Measurements from ENCODE around the gene GPR87. TPM values are rescaled to one million over a fixed set of nuclear protein-coding genes. Genes with fewer than 3 reads are reported as not detected.

The GPR87 gene
- total RNA-seq, 1 donor from 2014 or later = not detected

DNA sequence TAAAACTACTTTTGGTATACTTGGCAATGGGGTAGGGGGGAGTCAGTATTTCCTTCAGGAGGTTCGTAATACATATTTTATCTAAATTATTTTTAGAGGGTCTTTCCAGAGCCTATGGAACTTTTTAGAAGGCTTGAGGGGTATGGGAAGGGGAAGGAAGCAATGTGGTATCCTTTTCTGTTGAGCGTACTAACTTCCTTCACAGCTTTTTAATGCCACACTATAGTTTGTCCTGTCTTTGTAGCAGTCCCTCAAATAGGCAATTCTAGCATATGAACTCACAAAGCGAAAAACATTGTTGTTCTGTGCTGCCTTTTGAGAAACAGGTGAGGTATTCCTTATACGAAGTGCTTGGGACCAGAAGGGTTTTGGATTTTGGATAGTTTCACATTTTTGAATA, 35.0 kb upstream of the GPR87 start:
- no peak overlapping the region for H3K27ac Mint-ChIP-seq (ENCODE audit: unreplicated experiment)

DNA sequence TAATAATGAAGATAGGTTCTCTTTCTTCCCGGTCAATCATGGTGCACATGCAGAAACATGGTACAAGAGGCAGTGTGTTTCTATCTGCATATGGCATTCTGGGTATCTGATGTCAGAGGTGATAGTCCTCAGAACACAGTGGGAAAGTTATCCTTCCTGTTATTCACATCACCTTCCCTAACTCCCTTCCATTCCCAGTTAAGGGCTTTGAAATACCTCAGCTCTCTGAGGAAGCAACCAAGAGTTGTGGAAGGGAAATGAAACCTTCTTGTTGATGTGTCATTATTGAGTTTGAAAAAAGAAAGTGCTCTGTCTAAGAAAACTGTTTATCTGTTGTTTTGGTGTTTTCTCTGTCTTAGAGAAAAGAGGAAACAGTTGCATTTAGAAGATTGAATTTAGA, 34.6 kb upstream of the GPR87 start:
- Mint-ChIP-seq H3K36me3 (ENCODE audit: unreplicated experiment) (no peaks in the 10 kb centered on the region), H3K27me3 (ENCODE audit: unreplicated experiment) (no peaks in the 10 kb centered on the region), H3K4me1 (ENCODE audit: unreplicated experiment) (no peaks in the 10 kb centered on the region), H3K27ac (ENCODE audit: unreplicated experiment) (no peak overlapping the region), H3K9me3 (ENCODE audit: unreplicated experiment) (no peaks in the 10 kb centered on the region), H3K4me3 (ENCODE audit: unreplicated experiment) (no peak overlapping the region)
- no peak for DNase-seq (ENCODE audit: extremely low spot score, unreplicated experiment)
- TF ChIP-seq, protein P1, sequence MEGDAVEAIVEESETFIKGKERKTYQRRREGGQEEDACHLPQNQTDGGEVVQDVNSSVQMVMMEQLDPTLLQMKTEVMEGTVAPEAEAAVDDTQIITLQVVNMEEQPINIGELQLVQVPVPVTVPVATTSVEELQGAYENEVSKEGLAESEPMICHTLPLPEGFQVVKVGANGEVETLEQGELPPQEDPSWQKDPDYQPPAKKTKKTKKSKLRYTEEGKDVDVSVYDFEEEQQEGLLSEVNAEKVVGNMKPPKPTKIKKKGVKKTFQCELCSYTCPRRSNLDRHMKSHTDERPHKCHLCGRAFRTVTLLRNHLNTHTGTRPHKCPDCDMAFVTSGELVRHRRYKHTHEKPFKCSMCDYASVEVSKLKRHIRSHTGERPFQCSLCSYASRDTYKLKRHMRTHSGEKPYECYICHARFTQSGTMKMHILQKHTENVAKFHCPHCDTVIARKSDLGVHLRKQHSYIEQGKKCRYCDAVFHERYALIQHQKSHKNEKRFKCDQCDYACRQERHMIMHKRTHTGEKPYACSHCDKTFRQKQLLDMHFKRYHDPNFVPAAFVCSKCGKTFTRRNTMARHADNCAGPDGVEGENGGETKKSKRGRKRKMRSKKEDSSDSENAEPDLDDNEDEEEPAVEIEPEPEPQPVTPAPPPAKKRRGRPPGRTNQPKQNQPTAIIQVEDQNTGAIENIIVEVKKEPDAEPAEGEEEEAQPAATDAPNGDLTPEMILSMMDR (IDR thresholded peaks at IDR 0.05) = no peak

More for the DNA sequence above, 35.0 kb upstream of the GPR87 start:
- Mint-ChIP-seq H3K4me1 (ENCODE audit: unreplicated experiment) (no peaks in the 10 kb centered on the region), H3K9me3 (ENCODE audit: unreplicated experiment) (no peaks in the 10 kb centered on the region), H3K36me3 (ENCODE audit: unreplicated experiment) (no peaks in the 10 kb centered on the region), H3K4me3 (ENCODE audit: unreplicated experiment) (no peak overlapping the region), H3K27me3 (ENCODE audit: unreplicated experiment) (no peaks in the 10 kb centered on the region)
- DNase-seq (ENCODE audit: extremely low spot score, unreplicated experiment) = no peak
- TF ChIP-seq, protein P1 (IDR thresholded peaks at IDR 0.05) = no peak

DNA sequence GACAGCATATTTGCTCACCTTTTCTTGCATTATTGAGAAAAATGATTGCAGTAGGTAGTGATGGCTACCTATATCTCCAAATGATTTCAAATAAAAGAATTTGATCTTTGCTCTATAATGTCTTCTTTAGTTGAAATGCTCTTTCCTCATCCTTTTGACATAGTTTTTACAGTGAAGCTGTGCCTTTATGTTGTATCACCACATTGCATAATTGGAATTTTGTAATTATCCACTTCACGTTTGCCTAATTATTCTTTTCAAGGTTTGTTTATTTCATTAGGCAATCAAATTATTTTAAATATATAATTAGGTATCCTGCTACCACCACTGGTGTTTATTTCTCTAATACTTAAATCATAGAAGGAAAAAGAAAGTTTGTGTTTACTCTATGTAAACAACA, 34.0 kb upstream of the GPR87 start:
- TF ChIP-seq, protein P1 (IDR thresholded peaks at IDR 0.05) = no peak
- no peak overlapping the region for H3K27ac Mint-ChIP-seq (ENCODE audit: unreplicated experiment)
- peaks cover 4% of the 10 kb centered on the region for H3K4me1 Mint-ChIP-seq (ENCODE audit: unreplicated experiment)
- H3K4me3 Mint-ChIP-seq (ENCODE audit: unreplicated experiment) = no peak overlapping the region
- no peaks in the 10 kb centered on the region for H3K36me3 Mint-ChIP-seq (ENCODE audit: unreplicated experiment)
- no peaks in the 10 kb centered on the region for H3K27me3 Mint-ChIP-seq (ENCODE audit: unreplicated experiment)
- H3K9me3 Mint-ChIP-seq (ENCODE audit: unreplicated experiment) = no peaks in the 10 kb centered on the region
- DNase-seq (ENCODE audit: extremely low spot score, unreplicated experiment) = no peak

DNA sequence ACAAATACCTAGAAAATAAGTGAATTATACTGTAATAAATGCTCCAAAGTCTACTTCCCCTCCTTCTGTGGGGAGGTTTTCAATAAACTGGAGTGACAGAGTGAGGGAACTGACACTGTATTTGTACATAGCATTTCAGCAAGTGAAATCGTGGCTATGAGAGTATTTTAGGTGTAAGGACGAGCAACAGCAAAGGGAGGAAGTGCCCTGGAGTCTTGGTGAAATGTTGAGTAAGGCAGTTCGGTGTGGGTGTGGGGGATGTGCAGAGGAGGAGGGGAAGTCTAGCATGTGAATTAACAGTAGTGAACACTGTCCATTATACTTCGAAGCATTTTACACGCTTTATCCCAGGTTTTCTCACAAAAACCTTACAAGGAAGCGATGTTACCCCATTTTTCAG, 30.8 kb upstream of the GPR87 start:
- no peaks in the 10 kb centered on the region for H3K36me3 Mint-ChIP-seq (ENCODE audit: unreplicated experiment)
- DNase-seq (ENCODE audit: extremely low spot score, unreplicated experiment) = no peak
- H3K27ac Mint-ChIP-seq (ENCODE audit: unreplicated experiment) = no peak overlapping the region
- H3K9me3 Mint-ChIP-seq (ENCODE audit: unreplicated experiment) = no peaks in the 10 kb centered on the region
- TF ChIP-seq, protein P1 (IDR thresholded peaks at IDR 0.05) = no peak
- peaks cover 5% of the 10 kb centered on the region for H3K27me3 Mint-ChIP-seq (ENCODE audit: unreplicated experiment)
- H3K4me1 Mint-ChIP-seq (ENCODE audit: unreplicated experiment) = peaks cover 4% of the 10 kb centered on the region
- no peak overlapping the region for H3K4me3 Mint-ChIP-seq (ENCODE audit: unreplicated experiment)

DNA sequence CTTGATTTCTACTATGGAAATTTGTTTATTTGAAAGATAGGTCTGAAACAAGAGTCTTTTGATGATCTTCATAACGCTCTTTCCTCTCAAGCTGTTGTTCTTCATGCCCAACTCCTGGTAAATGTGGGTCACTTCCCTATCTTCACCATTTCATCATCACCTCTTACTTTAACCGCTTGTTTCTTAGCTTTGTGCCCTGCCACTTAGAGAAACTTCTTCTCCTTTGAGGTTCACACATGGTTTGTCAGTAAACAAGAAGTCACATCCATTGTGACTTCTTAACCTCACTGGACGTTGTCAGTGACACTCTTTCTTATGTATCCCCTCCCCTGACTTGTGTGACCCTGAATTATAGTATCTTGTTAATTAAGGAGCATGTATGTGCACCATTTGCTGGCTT, 29.7 kb upstream of the GPR87 start:
- no peaks in the 10 kb centered on the region for H3K9me3 Mint-ChIP-seq (ENCODE audit: unreplicated experiment)
- H3K36me3 Mint-ChIP-seq (ENCODE audit: unreplicated experiment) = no peaks in the 10 kb centered on the region
- no peak overlapping the region for H3K4me3 Mint-ChIP-seq (ENCODE audit: unreplicated experiment)
- TF ChIP-seq, protein P1 (IDR thresholded peaks at IDR 0.05) = no peak
- peaks cover 4% of the 10 kb centered on the region for H3K4me1 Mint-ChIP-seq (ENCODE audit: unreplicated experiment)
- DNase-seq (ENCODE audit: extremely low spot score, unreplicated experiment) = no peak
- no peak overlapping the region for H3K27ac Mint-ChIP-seq (ENCODE audit: unreplicated experiment)
- H3K27me3 Mint-ChIP-seq (ENCODE audit: unreplicated experiment) = peaks cover 5% of the 10 kb centered on the region
